Measurements from ENCODE around the gene NLRC5.

NLRC5 gene, protein sequence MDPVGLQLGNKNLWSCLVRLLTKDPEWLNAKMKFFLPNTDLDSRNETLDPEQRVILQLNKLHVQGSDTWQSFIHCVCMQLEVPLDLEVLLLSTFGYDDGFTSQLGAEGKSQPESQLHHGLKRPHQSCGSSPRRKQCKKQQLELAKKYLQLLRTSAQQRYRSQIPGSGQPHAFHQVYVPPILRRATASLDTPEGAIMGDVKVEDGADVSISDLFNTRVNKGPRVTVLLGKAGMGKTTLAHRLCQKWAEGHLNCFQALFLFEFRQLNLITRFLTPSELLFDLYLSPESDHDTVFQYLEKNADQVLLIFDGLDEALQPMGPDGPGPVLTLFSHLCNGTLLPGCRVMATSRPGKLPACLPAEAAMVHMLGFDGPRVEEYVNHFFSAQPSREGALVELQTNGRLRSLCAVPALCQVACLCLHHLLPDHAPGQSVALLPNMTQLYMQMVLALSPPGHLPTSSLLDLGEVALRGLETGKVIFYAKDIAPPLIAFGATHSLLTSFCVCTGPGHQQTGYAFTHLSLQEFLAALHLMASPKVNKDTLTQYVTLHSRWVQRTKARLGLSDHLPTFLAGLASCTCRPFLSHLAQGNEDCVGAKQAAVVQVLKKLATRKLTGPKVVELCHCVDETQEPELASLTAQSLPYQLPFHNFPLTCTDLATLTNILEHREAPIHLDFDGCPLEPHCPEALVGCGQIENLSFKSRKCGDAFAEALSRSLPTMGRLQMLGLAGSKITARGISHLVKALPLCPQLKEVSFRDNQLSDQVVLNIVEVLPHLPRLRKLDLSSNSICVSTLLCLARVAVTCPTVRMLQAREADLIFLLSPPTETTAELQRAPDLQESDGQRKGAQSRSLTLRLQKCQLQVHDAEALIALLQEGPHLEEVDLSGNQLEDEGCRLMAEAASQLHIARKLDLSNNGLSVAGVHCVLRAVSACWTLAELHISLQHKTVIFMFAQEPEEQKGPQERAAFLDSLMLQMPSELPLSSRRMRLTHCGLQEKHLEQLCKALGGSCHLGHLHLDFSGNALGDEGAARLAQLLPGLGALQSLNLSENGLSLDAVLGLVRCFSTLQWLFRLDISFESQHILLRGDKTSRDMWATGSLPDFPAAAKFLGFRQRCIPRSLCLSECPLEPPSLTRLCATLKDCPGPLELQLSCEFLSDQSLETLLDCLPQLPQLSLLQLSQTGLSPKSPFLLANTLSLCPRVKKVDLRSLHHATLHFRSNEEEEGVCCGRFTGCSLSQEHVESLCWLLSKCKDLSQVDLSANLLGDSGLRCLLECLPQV (N-terminal part only)

DNA sequence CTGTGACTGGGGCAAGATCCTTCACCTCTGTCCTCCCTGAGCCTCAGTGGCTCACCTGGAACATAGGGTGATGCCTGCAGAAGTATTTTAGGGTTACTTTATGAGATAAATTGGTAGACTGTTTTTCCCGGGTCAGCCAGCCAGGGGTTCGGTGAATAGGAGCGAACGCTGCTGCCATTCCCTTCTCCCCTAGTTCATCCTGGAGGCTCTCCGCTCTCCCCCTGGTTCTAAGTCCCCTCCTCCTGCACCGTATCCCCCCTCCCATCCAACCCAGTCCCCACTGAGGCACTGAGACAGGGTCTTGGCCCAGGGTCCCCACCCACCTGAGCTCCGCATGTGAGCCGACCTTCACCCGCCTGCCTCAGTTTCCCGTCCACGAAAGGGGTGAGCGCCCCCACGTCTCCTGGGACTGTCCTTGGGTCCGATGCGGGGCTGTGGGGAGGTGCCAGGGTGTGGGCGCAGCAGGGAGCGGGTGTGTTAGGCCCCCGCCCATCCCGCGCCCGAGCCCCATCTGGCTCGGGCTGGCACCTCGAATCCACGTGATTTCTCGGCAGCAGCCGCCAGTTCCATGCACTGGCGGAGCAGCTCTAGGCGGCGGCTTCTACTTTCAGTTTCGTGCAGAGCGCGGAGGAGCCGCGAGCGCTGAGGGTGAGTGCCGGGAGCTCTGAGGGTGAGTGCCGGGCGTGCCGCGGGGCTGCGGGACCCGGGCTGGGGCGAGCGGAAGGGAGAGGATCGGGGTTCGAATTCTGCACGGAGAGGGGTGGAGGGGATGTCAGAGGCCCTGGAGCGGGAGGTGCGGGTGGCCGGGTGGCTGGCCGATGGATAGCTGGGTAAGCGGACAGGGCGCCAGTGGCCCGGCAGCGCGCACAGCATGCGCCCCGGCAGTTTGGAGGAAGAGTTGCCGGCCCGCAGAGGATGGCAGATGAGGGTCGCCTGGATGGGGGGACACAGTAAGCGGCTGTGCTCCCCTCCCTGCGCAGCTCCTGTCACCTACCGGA lies at the start of gene NLRC5:
Gene NLRC5 (plus strand): TSS at position 610 of the 998 bp plus-strand sequence. CDS start 31,156 bp downstream, outside the sequence.
- DNase-seq (ENCODE audit: low read depth, low spot score), result peak; percentile 71

DNA sequence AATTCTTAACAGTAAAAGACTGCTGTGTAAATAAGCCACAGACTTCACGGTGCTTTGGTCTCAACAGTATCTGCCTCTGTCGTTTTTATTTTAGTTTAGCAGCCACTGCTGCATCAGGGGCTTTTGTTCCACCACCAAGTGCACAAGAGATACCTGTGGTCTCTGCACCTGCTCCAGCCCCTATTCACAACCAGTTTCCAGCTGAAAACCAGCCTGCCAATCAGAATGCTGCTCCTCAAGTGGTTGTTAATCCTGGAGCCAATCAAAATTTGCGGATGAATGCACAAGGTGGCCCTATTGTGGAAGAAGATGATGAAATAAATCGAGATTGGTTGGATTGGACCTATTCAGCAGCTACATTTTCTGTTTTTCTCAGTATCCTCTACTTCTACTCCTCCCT lies 49.6 kb upstream of the NLRC5 start:
- DNase-seq (ENCODE audit: low read depth, low spot score), result no peak

DNA sequence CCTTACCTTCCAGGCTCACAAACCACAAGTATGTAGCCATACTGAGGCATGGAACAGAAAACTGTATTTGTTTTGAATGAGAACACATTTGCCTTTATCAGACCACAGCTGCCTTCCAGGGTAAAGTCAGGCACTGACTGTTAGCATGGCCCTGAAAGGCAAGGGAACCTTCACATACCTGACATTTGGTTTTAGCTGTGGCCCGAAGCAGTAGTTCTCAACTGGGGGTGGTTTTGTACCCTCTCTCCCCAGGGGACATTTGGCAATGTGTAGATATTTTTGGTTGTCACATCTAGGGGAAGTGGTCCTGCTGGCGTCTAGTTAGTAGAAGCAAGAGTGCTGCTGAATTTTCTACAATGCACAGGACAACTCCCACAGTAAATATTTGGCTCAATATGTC lies 48.3 kb upstream of the NLRC5 start:
- no peak for DNase-seq (ENCODE audit: low read depth, low spot score)

DNA sequence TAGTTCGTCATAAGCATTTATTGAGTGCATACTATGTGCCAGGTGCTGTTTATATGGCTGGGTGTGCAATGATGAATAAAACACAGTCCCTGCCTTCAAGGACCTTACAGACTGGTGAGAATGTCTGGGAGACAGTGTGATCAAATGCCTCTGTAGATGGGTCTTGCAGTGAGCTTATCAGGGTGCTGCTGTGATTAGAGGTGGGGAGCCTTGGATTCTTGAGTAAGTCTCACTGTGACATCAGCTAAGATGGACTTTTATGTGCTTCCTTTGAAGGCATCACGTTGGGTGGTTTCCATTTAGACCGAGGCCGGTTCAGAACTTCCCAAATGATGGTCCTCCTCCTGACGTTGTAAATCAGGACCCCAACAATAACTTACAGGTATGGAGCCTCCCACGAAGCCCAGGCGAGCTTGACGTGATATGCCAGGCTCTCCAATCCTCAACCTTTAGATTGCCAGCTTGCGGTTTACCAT lies 47.5 kb upstream of the NLRC5 start:
- DNase-seq (ENCODE audit: low read depth, low spot score), result no peak

DNA sequence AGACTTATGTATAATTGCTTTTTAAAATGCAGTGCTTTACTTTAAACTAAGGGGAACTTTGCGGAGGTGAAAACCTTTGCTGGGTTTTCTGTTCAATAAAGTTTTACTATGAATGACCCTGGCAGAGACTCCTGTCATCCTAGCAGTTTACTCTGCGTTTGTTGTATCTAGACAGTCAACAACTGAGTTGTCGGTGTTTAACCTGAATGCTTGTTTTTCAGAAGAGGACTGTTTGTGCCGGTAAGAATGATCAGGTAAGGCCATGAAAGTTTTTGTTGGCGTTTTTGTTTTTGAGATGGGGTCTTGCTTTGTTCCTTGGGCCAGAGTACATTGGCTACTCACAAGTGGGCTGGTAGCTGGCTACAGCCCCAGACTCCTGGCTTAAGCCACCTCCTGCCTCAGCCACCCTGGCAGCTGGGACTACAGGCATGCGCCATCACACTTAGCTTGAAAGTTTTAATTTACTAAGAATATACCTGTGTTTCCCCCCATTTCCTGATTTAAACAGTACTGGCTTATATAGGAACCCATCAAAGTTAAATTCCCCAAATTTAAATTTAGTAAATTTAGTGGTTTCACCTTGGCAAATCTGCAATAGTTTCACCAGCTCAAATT lies 45.5 kb upstream of the NLRC5 start:
- no peak for DNase-seq (ENCODE audit: low read depth, low spot score)

DNA sequence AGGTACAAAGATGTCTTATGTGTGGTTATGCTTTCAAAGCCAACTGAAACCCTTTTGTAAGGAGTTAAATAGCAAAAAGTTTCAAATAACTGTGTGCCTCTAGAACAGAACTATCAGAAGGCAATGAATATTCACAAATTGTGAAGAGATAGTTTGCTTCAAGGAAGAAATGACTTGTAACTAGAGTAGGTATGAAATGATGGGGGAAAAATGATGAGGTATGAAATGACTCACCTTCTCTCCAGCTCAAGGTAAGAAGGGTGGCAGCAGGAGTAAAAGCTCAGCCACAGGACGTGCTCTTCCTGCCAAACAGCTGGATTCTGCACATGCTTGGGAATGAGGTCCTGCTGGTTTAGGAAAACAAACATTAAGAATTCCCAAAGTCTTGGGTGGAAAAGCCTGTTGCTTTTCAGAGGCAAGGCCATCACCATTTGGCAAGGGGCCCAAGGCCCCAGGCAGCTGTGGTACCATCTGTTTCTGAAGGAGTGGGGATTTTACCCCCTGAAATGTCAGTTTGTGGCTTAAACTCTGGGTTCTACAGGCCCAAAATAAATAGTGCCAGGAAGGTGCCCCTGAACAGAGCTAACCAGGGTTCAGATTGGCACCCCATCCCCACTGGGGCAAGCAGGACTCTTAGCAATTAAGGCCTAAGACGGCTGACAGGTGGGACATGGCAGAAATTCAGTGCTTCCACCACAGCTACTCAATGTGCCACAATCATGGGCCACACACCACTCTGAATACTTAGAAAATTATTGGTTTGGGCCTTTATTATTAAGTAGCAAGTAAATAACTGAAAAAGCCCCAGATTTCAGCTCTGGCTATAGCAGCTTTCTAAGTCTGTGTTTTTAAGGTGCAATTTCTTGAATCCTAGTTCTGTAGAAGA lies 44.2 kb upstream of the NLRC5 start:
- DNase-seq (ENCODE audit: low read depth, low spot score), result no peak

DNA sequence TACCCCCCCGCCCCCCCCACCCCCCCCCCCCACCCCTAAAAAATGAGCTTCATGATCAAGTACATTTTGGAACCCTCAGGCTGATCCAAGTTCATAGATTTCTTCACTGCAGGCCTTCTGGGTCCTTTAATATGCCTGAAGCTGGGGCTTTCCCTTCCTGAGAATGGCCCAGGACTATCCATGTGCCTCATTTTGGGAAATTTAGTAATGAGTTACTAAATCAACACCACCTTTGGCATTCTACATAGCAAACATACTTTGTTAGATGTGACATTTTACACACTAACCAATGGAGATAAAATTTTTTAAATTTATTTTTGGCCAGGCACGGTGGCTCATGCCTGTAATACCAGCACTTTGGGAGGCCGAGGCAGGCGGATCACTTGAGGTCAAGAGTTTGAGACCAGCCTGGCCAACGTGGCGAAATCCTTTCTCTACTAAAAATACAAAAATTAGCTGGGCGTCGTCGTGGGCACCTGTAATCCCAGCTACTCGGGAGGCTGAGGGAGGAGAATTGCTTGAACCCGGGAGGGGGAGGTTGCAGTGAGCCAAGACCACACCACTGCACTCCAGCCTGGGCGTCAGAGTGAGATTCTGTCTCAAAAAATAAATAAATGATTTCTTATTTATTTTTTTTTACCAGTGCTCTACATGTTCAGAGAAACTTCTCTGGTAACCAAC lies 43.4 kb upstream of the NLRC5 start:
- DNase-seq (ENCODE audit: low read depth, low spot score), result no peak

DNA sequence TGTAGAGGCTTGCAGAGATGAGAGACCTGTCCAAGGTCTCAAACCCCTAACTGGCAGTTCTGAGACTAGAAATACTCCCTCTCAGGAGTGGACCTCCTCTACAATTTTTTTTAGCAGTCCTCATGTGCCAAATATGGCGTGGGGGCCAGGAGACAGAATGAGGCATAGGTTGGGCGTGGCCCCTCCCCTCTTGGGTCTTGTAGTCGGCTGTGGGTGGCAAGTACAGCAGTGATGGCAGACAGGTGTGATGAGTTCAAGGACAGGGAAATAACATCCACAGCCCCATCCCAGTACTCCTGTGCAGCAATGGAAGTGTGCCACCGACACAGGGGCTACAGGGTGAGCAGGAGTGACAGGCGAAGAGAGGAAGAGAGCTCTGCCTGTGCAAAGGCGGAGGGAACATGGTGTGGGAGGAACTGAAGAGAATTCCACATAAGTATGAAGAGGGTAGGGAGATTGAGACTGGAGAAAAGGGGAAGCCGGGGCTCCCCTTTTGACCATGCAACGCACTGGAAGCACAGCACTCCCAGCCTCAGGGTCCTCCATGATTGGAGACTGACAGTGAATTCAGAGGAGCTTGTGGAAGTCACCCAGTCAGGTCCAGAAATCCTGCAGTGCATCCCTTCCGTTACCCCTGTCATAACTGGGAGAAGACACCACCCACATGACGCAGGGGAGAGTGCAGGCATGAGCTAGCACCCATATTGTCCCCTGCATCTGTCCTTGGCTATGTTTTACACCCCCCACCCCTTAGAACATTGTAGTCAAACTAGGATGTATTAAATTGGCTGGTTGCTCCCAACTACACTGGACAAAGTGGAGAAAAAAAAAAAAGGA lies 42.4 kb upstream of the NLRC5 start:
- no peak for DNase-seq (ENCODE audit: low read depth, low spot score)

DNA sequence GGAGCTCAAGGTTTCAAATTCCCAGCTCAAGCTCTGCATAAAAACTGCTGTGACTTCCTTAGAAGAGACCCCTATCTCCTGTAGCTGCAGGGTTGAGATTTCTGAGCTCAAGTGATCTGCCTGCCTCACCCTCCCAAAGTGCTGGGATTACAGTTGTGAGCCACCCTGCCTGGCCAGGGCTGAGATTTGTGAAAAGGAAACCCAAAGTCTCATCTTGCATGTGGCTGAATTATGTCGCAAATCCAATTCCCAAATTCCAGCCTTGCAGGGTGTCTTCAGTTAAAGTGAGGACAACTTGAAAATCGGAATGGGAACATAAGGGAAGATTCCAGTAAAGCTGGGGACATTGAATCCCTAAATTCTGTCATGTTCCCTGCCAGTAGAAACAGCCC lies 41.8 kb upstream of the NLRC5 start:
- DNase-seq (ENCODE audit: low read depth, low spot score), result no peak

DNA sequence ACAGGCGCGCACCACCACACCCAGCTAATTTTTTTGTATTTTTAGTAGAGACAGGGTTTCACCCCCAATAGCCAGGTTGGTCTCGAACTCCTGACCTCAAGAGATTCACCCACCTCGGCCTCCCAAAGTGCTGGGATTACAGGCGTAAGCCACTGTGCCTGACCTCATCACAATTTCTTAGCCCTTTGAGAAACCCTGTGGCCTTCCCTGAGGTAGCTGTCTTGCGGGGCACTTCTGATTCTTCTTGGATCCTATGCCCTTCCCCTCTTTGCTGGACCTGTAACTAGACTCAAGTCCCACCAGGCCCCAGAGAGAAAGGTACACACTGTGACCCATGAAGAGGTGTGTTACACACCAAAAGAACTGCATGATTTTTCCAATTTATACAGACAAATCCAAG lies 41.1 kb upstream of the NLRC5 start:
- no peak for DNase-seq (ENCODE audit: low read depth, low spot score)

DNA sequence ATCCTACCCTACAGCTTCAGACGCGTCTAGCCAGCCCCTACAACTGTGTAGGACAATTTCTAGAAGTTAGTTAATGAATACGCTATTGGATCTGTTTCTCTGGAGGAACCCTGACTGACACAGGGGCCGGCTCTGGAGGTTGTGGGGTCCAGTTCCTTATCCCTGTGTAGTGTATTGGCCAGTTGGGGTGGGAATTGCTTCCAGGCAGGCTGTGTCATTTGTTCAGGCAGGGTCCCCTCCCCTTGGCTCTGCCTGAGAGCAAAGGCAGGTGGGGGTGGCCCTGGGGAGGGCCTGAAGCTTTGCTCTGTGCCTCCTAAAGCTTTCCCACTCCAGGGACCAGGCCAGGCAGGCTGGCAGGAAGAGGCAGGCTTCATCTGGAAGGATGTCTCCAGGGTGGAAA lies 39.3 kb upstream of the NLRC5 start:
- no peak for DNase-seq (ENCODE audit: low read depth, low spot score)

DNA sequence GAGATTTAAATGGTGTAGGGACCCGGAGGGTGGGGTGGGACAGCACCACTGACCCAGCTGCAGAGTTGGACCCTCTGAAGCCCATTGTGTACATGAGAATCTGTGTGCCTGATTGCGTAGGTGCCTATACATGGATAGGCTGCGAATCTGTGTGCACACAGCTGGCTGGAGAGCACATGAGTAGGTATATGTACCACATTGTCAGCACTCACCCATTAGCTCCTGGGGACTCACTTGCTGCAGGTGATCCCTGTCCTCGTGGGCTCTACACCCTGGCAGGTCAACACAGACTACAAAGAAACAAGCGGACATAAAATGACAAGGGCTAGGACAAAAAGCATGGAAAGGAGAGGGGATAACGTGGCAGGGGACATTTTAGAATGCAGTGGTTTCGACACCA lies 38.9 kb upstream of the NLRC5 start:
- DNase-seq (ENCODE audit: low read depth, low spot score), result no peak

DNA sequence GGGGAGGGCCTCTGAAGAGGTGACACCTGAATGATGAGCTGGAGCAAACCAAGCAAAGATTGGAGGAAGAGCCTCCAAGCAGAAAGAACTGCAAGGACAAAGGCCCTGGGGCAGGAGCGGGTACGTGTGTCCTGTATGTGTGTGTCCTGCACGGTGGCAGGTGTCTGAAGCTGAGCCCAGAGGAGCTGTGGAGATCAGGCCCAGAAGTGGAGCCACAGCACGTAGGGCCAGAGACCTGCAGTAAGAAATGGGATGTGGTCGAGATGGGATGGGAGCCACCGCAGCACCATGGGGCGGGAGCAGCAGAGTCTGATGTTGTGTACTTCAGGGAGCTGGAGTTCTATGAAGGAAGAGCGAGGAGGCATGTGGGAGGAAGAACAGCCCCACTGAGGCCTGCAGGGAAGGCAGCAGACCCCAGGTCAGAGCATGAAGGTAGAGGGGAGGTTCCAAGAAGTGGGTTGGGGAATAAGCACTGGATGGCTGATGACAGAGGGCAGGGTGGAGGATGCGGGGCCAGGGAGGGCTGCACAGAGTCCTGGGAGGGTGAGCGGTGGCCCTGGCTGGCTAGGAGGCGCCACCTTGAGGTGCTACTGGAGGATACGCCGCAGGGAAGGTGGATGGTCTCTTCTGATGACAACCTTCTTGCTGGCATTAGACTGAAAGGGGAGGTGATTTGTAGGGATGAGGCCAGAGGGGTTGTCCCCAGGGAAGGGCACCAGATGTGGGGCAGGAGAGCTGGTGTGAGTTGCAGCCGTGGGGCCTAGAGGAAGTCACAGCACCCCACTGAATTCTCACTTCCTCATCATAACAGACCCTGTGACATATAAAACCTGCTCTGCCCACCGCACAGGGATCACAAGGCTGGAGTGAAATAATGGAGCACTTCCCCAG lies 38.2 kb upstream of the NLRC5 start:
- DNase-seq (ENCODE audit: low read depth, low spot score), result peak; percentile 77

DNA sequence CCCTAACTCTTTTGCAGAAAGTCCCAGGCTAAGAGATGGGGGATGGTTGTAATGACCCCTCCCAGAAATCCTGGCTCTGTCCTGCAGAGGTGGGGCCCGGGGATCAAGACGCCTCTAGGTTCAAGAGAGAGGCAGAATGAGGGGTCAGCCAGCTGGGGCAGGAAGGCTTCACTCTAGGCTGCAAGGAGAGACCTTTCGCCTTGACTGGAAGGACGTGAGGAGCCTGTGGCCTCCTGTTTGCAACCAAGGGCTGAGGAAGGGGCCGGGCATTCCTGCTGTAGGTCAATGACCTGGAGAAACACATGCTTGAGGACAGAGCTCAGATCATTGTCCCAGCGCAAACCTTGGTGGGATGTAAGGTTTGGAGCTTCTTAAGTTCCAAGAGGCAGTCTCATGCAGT lies 36.4 kb upstream of the NLRC5 start:
- DNase-seq (ENCODE audit: low read depth, low spot score), result no peak

DNA sequence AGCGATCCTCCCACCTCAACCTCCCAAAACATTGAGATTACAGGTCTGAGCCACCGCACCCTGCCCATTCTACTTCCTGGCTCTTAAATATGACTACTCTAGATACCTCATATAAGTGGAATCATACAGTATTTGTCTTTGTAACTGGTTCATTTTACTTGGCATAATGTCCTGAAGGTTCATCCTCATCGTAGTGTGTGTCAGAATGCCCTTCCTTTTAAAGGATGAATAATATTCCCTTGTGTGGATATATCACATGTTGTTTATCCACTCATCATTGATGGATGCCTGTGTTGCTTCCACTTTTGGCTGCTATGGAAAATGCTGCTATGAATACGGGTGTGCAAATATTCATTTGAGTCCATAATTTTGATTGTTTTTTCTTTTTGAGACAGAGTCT lies 33.3 kb upstream of the NLRC5 start:
- no peak for DNase-seq (ENCODE audit: low read depth, low spot score)

DNA sequence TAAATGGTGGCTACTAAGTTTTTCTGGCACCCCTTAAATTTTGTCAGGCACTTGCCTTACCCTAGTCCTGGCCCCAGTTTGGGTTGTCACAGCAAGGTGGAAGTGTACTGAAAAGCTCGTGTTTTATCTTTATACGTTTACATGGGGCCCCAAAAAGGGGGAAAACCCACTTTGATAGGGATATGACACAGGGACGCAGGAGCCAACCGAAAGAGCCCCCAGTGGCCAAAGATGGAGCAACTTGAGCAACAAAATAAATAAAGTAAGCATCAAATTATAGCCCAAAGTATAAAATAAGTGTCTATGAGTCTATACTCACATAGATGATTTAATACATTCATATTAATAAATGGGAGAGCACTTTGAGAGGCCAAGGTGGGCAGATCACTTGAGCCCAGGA lies 32.6 kb upstream of the NLRC5 start:
- no peak for DNase-seq (ENCODE audit: low read depth, low spot score)

All from ELF-1 (cell line).